Prostate gland (tissue), 2 donors: ENCODE measurements around the gene SLC38A3.

ENCODE experiments used
- CTCF ChIP-seq, 4 experiments: fragments of 200-600 bp in 2 of 4; fragments of 450-650 bp in 2 of 4; sonication (generic) in 2 of 4; IDR thresholded peaks; 1 replicate in 3 of 4; 2 replicates in 1 of 4; pipeline ENCODE4 v1.5.1; 2016 to 2019; ENCODE audit warnings: antibody characterized with exemption in 4 of 4, mild to moderate bottlenecking in 2 of 4, moderate library complexity in 2 of 4
- POLR2A ChIP-seq: fragments of 450-650 bp; IDR thresholded peaks from one replicate; pipeline ENCODE4 v1.6.1; 2016; ENCODE audit warnings: antibody characterized with exemption, mild to moderate bottlenecking

- no peak for TF ChIP-seq POLR2A
- TF ChIP-seq CTCF (IDR thresholded peaks at IDR 0.05) = no peak
Observed at GRCh38 chr3:50166620-50167019, 38.5 kb upstream of the SLC38A3 start.
